Measurements from ENCODE around the gene TRMT11.
"Not testable (repeated sequence)": the region's sequence is repeated elsewhere in the genome, so short reads cannot be mapped to it uniquely, and the experiment has no call there.

DNA sequence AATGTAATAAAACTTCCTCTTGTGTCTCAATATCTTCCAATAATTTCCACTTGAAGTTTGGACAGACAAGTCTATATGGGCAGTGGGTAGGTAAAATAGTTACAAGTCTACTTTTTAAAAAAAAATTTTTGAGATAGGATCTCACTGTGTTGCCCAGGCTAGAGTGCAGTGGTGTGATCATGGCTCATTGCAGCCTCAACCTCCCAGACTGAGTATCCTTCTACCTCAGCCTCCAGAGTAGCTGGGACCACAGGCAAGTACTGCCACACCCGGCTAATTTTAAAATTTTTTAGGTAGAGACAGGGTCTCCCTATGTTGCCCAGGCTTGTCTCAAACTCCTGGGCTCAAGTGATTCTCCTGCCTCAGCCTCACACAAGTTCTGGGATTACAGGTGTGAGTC is 13.9 kb upstream of the TRMT11 start:
- TF ChIP-seq, protein P1, sequence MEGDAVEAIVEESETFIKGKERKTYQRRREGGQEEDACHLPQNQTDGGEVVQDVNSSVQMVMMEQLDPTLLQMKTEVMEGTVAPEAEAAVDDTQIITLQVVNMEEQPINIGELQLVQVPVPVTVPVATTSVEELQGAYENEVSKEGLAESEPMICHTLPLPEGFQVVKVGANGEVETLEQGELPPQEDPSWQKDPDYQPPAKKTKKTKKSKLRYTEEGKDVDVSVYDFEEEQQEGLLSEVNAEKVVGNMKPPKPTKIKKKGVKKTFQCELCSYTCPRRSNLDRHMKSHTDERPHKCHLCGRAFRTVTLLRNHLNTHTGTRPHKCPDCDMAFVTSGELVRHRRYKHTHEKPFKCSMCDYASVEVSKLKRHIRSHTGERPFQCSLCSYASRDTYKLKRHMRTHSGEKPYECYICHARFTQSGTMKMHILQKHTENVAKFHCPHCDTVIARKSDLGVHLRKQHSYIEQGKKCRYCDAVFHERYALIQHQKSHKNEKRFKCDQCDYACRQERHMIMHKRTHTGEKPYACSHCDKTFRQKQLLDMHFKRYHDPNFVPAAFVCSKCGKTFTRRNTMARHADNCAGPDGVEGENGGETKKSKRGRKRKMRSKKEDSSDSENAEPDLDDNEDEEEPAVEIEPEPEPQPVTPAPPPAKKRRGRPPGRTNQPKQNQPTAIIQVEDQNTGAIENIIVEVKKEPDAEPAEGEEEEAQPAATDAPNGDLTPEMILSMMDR (IDR thresholded peaks at IDR 0.05): not testable (repeated sequence)
- not testable (repeated sequence) for TF ChIP-seq POLR2A, POLR2AphosphoS5 (IDR thresholded peaks at IDR 0.05)
